ENCODE measurements around the gene SLC5A3. TPM values are rescaled to one million over a fixed set of nuclear protein-coding genes. Genes with fewer than 3 reads are reported as not detected.

SLC5A3 gene
- total and polyA plus RNA-seq, 7 donors: 0.70 to 17.2 (median 5.8) TPM

DNA sequence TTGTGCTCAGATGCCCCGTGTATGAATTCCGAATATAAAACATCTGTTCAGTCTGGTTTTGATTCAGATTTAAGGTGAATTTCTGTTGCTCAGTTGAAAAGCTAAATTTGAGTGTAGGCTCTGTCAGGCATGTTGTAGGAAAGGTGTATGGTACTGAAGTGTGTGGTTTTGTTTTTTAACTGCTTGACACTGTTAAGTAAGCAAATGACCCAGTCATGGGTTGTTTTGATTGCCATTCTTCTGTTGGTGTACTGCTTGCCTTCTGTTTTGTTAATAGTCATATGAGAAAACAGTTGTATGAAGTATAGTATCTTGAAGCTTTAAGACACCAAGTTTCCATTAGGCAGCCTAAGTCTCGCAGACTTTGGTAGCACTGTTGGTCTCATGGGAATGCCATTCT, 10.0 kb downstream of the SLC5A3 start:
- Histone ChIP-seq H3K27me3 (ENCODE audit: insufficient read depth in 3 of 3, low read length in 2 of 3) (no peaks in the 10 kb centered on the region), H3K4me3 (no peak overlapping the region), H3K36me3 (ENCODE audit: insufficient read depth in 1 of 2, low read depth in 1 of 2) (peaks cover 5 to 15% of the 10 kb centered on the region in 2 donors), H3K27ac (no peak overlapping the region), H3K4me1 (peaks cover 32% of the 10 kb centered on the region), H3K9me3 (no peaks in the 10 kb centered on the region)
- DNase-seq (no peak), ATAC-seq (no peak)
- intact Hi-C loops (cut with DNase I): loop anchor here in 1 of 2 donors (10.0 kb wide), 1 partner anchor 111 kb away; no protein-coding TSS in a partner anchor
- WGBS, 3 donors: 83 to 90% (median 86%) methylated on average over 3 of the region's 3 CpGs
- TF ChIP-seq, protein P1, sequence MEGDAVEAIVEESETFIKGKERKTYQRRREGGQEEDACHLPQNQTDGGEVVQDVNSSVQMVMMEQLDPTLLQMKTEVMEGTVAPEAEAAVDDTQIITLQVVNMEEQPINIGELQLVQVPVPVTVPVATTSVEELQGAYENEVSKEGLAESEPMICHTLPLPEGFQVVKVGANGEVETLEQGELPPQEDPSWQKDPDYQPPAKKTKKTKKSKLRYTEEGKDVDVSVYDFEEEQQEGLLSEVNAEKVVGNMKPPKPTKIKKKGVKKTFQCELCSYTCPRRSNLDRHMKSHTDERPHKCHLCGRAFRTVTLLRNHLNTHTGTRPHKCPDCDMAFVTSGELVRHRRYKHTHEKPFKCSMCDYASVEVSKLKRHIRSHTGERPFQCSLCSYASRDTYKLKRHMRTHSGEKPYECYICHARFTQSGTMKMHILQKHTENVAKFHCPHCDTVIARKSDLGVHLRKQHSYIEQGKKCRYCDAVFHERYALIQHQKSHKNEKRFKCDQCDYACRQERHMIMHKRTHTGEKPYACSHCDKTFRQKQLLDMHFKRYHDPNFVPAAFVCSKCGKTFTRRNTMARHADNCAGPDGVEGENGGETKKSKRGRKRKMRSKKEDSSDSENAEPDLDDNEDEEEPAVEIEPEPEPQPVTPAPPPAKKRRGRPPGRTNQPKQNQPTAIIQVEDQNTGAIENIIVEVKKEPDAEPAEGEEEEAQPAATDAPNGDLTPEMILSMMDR (IDR thresholded peaks at IDR 0.05): no peak

DNA sequence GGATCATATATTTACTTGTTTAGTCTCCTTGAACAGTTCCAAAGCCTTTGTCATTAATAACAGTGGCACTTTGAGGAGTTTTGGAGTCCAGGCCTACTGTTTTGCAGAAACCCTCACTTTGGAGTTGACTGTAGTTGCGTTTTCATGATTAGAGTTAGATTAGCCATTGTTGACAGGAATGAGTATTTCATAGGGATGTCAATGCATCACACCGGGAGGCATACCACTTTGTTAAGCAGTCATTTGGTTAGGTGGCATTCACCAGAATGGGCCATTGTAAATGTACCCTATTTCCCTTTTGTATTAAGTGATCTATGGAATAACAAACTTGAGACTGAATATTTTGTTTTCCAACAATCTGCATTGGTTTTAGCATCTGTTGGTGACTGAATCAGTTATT, 11.8 kb downstream of the SLC5A3 start:
- DNase-seq (no peak), ATAC-seq (no peak)
- Histone ChIP-seq H3K9me3 (no peaks in the 10 kb centered on the region), H3K4me1 (peaks cover 23% of the 10 kb centered on the region), H3K27me3 (ENCODE audit: insufficient read depth in 3 of 3, low read length in 2 of 3) (no peaks in the 10 kb centered on the region), H3K36me3 (ENCODE audit: insufficient read depth in 1 of 2, low read depth in 1 of 2) (peaks cover 2 to 15% of the 10 kb centered on the region in 2 donors), H3K27ac (no peak overlapping the region), H3K4me3 (no peak overlapping the region)
- WGBS, 3 donors: 94 to 95% (median 95%) methylated on average over 2 of the region's 2 CpGs
- intact Hi-C loops (cut with DNase I): loop anchor here in 1 of 2 donors (10.0 kb wide), 1 partner anchor 110 kb away; no protein-coding TSS in a partner anchor
- TF ChIP-seq, protein P1 (IDR thresholded peaks at IDR 0.05): no peak

DNA sequence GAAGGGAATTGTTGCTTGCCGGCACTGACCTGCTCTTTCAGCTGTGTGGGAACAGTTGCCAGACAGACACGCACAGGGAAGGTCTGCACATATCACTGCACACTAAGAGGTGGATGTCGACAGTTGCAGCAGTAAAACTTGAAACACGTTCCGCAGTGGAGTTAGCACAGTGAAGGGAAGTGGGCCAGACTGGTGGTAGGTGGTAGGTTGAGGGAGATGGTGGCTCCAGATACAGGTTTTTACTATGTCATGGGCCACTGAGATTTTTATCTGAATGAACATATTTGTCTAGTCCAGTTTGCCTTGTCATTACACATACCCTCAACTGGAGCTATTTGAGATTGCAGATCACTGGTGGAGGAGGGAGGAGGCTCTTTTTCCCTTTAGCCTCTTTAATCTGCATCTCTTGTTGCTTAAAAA, 13.5 kb downstream of the SLC5A3 start:
- TF ChIP-seq, protein P1 (IDR thresholded peaks at IDR 0.05): no peak
- Histone ChIP-seq H3K9me3 (no peaks in the 10 kb centered on the region), H3K4me1 (peaks cover 30% of the 10 kb centered on the region), H3K27ac (no peak overlapping the region), H3K36me3 (ENCODE audit: insufficient read depth in 1 of 2, low read depth in 1 of 2) (peaks cover 0 to 4% of the 10 kb centered on the region in 2 donors), H3K27me3 (ENCODE audit: insufficient read depth in 3 of 3, low read length in 2 of 3) (no peaks in the 10 kb centered on the region), H3K4me3 (no peak overlapping the region)
- intact Hi-C loops (cut with DNase I): loop anchor here in 1 of 2 donors (10.0 kb wide), 1 partner anchor 108 kb away; no protein-coding TSS in a partner anchor
- WGBS, 3 donors: 38 to 60% (median 39%) methylated on average over 5 of the region's 5 CpGs
- ATAC-seq (peak; percentile 54 to 74 (median 65)), DNase-seq (no peak)

DNA sequence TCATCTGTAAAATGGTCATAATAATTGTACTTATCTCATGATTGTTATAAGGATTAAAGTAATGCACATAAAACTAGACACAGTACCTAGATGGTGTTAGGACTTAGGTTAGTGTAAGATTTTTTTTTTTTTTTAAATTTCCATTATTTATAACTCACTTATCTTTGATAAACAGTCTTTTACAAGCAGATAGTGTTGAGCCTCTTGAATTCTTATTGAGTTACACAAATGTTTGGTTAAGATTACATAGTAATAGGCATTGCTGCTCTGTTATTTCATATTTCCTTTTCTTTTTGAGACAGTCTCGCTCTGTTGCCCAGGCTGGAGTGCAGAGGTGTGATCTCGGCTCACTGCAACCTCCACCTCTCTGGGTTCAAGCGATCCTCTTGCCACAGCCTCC, 15.4 kb downstream of the SLC5A3 start:
- WGBS, 3 donors: 98 to 100% (median 99%) methylated on average over 3 of the region's 3 CpGs
- Histone ChIP-seq H3K36me3 (ENCODE audit: insufficient read depth in 1 of 2, low read depth in 1 of 2) (no peaks in the 10 kb centered on the region), H3K4me1 (peaks cover 40% of the 10 kb centered on the region), H3K9me3 (no peaks in the 10 kb centered on the region), H3K27ac (no peak overlapping the region), H3K4me3 (no peak overlapping the region), H3K27me3 (ENCODE audit: insufficient read depth in 3 of 3, low read length in 2 of 3) (no peaks in the 10 kb centered on the region)
- DNase-seq (no peak), ATAC-seq (no peak)
- intact Hi-C loops (cut with DNase I): loop anchor here in 1 of 2 donors (10.0 kb wide), 1 partner anchor 106 kb away; no protein-coding TSS in a partner anchor
- TF ChIP-seq, protein P1 (IDR thresholded peaks at IDR 0.05): no peak

DNA sequence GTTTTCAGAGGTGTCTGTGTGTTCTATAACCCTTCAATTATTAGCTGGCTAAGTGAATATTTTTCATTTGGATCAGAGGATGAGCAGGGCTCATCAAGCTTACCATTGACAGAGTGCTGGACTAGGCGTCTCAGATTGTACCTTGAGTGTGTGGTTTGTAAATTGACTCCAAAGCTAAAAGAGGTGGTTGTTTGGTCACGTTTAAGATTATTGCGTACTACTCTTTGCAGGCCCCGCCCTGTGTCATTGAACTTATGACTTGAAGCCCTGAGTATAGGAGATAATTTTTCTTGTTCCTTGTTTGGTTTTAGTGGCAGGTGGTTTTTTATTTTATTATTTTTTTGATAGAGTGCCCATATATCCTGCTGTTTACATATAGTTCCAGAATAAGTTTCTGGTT, 17.7 kb downstream of the SLC5A3 start:
- ATAC-seq: peak; percentile 26 to 66 (median 58)

More for the DNA sequence above, 17.7 kb downstream of the SLC5A3 start:
- intact Hi-C loops (cut with DNase I): no loop called here
- no peak for DNase-seq
- peaks cover 40% of the 10 kb centered on the region for H3K4me1 ChIP-seq
- H3K9me3 ChIP-seq: no peaks in the 10 kb centered on the region
- no peaks in the 10 kb centered on the region for H3K27me3 ChIP-seq (ENCODE audit: insufficient read depth in 3 of 3, low read length in 2 of 3)
- no peak overlapping the region for H3K27ac ChIP-seq
- WGBS, 3 donors: 59 to 88% (median 63%) methylated on average over 3 to 4 of the region's 4 CpGs
- TF ChIP-seq, protein P1 (IDR thresholded peaks at IDR 0.05): no peak
- H3K36me3 ChIP-seq (ENCODE audit: insufficient read depth in 1 of 2, low read depth in 1 of 2): peaks cover 4 to 13% of the 10 kb centered on the region in 2 donors
- H3K4me3 ChIP-seq: no peak overlapping the region

All from psoas muscle (tissue), 8 donors.